Type B pancreatic cell (in vitro differentiated cells): ENCODE measurements around the gene CYP4F8. TPM values are rescaled to one million over a fixed set of nuclear protein-coding genes. Genes with fewer than 3 reads are reported as not detected.

Experiments
- DNase-seq: peaks from one replicate; pipeline ENCODE4 v3.0.0; 2021; ENCODE audit warnings: mixed read lengths; ENCODE audit not compliant: unreplicated experiment; ENCODE audit errors: extremely low spot score
- H3K27ac Mint-ChIP-seq: 2 replicates; pipeline ENCODE4 v1.8.0; 2021; ENCODE audit warnings: mild to moderate bottlenecking, mixed read lengths
- H3K27me3 Mint-ChIP-seq: 2 replicates; pipeline ENCODE4 v1.8.0; 2021; ENCODE audit warnings: mixed read lengths
- H3K36me3 Mint-ChIP-seq: 2 replicates; pipeline ENCODE4 v1.8.0; 2021; ENCODE audit warnings: mixed read lengths
- H3K4me1 Mint-ChIP-seq: one replicate; pipeline ENCODE4 v1.8.0; 2021; ENCODE audit warnings: mixed read lengths; ENCODE audit not compliant: unreplicated experiment
- H3K4me3 Mint-ChIP-seq: 2 replicates; pipeline ENCODE4 v1.8.0; 2021; ENCODE audit warnings: mild to moderate bottlenecking, mixed read lengths
- H3K9me3 Mint-ChIP-seq: 2 replicates; pipeline ENCODE4 v1.8.0; 2021; ENCODE audit warnings: mixed read lengths
- CTCF ChIP-seq: fragments of 200-600 bp; sonication (generic); conservative IDR thresholded peaks from 2 replicates; pipeline ENCODE4 v1.5.0; 2021; ENCODE audit warnings: antibody characterized with exemption, mild to moderate bottlenecking
- total RNA-seq: library from RNA; stranded (reverse); gene quantifications from 2 replicates; pipeline ENCODE4 v1.2.1, GENCODE V29; 2021; ENCODE audit warnings: low replicate concordance

The CYP4F8 gene
- total RNA-seq, 1 donor from 2014 or later: not detected

GRCh38 chr19:15631817-15632216 is 16.8 kb downstream of the CYP4F8 start:
- no peaks in the 10 kb centered on the region for H3K9me3 Mint-ChIP-seq
- no peak overlapping the region for H3K27ac Mint-ChIP-seq
- H3K4me3 Mint-ChIP-seq: no peak overlapping the region
- no peaks in the 10 kb centered on the region for H3K36me3 Mint-ChIP-seq
- no peaks in the 10 kb centered on the region for H3K27me3 Mint-ChIP-seq
- H3K4me1 Mint-ChIP-seq: no peaks in the 10 kb centered on the region
- peak; percentile 44 for TF ChIP-seq CTCF
- DNase-seq: no peak

- H3K27ac Mint-ChIP-seq: no peak overlapping the region
- no peak for TF ChIP-seq CTCF
- no peaks in the 10 kb centered on the region for H3K4me1 Mint-ChIP-seq
- no peak overlapping the region for H3K4me3 Mint-ChIP-seq
- H3K27me3 Mint-ChIP-seq: no peaks in the 10 kb centered on the region
- H3K36me3 Mint-ChIP-seq: no peaks in the 10 kb centered on the region
- no peak for DNase-seq
- H3K9me3 Mint-ChIP-seq: no peaks in the 10 kb centered on the region
These were observed 18.2 kb downstream of the CYP4F8 start for GRCh38 chr19:15633082-15633835.

GRCh38 chr19:15634105-15634504 is 19.1 kb downstream of the CYP4F8 start:
- DNase-seq: no peak
- H3K36me3 Mint-ChIP-seq: no peaks in the 10 kb centered on the region
- H3K4me3 Mint-ChIP-seq: no peak overlapping the region
- H3K9me3 Mint-ChIP-seq: no peaks in the 10 kb centered on the region
- H3K4me1 Mint-ChIP-seq: no peaks in the 10 kb centered on the region
- H3K27me3 Mint-ChIP-seq: no peaks in the 10 kb centered on the region
- no peak overlapping the region for H3K27ac Mint-ChIP-seq
- no peak for TF ChIP-seq CTCF

GRCh38 chr19:15635016-15635805 is 20.2 kb downstream of the CYP4F8 start:
- no peaks in the 10 kb centered on the region for H3K9me3 Mint-ChIP-seq

GRCh38 chr19:15636026-15636425 is 21.0 kb downstream of the CYP4F8 start:
- no peak overlapping the region for H3K4me3 Mint-ChIP-seq
- H3K9me3 Mint-ChIP-seq: no peaks in the 10 kb centered on the region
- H3K36me3 Mint-ChIP-seq: no peaks in the 10 kb centered on the region
- H3K27ac Mint-ChIP-seq: no peak overlapping the region
- no peaks in the 10 kb centered on the region for H3K27me3 Mint-ChIP-seq
- TF ChIP-seq CTCF: no peak
- DNase-seq: no peak
- H3K4me1 Mint-ChIP-seq: no peaks in the 10 kb centered on the region

More at GRCh38 chr19:15635016-15635805, 20.2 kb downstream of the CYP4F8 start:
- Mint-ChIP-seq H3K36me3 (no peaks in the 10 kb centered on the region), H3K27ac (no peak overlapping the region), H3K4me3 (no peak overlapping the region), H3K4me1 (no peaks in the 10 kb centered on the region), H3K27me3 (no peaks in the 10 kb centered on the region)
- DNase-seq: no peak
- no peak for TF ChIP-seq CTCF
